Measurements from ENCODE around the gene CHN1.

The CHN1 gene

DNA sequence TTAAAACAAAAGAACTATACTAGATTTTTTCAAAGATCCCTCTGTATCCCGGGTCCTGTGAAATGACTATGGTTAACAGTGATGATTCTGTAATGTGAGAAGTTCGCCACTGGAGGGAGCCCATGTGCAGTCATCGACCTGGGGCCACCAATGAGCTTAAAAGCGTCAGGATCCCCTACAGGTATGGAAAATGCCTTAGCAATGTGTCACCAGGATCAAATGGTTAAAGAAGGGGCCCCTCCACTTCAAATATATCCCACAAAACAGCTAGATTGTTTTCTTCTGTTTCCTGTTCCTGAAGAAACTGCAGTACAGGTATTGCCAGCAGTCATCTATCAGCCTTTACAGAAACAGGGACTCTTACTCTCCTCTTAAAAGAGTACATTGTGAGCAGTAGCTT is 256.2 kb downstream of the CHN1 start:
- TF ChIP-seq, protein P1, sequence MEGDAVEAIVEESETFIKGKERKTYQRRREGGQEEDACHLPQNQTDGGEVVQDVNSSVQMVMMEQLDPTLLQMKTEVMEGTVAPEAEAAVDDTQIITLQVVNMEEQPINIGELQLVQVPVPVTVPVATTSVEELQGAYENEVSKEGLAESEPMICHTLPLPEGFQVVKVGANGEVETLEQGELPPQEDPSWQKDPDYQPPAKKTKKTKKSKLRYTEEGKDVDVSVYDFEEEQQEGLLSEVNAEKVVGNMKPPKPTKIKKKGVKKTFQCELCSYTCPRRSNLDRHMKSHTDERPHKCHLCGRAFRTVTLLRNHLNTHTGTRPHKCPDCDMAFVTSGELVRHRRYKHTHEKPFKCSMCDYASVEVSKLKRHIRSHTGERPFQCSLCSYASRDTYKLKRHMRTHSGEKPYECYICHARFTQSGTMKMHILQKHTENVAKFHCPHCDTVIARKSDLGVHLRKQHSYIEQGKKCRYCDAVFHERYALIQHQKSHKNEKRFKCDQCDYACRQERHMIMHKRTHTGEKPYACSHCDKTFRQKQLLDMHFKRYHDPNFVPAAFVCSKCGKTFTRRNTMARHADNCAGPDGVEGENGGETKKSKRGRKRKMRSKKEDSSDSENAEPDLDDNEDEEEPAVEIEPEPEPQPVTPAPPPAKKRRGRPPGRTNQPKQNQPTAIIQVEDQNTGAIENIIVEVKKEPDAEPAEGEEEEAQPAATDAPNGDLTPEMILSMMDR (IDR thresholded peaks at IDR 0.05; ENCODE audit: control insufficient read depth, insufficient read depth, low read depth, low read length, missing control alignments) = peak; percentile 80
- no peak overlapping the region for H3K4me3 ChIP-seq (ENCODE audit: control insufficient read depth, low read depth, low read length)
- no peak for DNase-seq (ENCODE audit: low read depth)

Data from AG09309 (cell line).